ENCODE data around the gene ATP11A. TPM values are rescaled to one million over a fixed set of nuclear protein-coding genes. Genes with fewer than 3 reads are reported as not detected.
"Not testable (repeated sequence)": the region's sequence is repeated elsewhere in the genome, so short reads cannot be mapped to it uniquely, and the experiment has no call there.

ATP11A gene
- polyA plus RNA-seq, 3 donors: 38.4 to 87.7 (median 43.9) TPM

DNA sequence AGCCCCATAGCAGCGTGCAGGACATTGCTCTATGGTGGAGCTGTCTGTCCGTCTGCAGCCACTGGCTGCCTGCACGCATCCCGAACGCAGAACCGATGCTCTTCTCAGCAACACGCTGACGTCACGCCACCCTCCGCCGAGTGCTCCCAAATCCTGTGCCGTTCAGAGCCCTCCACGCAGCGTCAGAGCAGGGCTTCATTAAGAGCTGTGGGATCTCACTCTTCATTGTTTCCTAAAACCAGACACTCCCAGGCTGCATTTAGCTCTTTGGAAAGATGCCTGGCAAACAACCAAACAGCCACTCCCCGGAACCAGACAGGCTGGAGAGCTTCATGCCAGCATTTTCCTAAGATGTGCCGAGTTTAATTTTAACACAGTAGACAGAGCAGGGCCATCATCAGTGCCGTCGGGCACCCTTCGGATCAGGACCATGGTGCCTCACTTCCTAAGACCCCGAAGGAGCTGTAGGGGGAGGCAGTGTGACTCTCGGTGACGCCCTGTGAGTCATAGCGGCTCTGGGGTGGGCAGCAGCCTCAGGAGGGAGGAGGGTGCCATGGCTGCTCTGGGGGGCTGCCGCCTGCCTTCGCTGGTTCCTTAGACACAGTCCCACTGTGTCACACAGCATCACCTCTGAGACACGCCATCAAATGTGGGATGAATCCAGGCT lies 147.7 kb downstream of the ATP11A start:
- no peak for DNase-seq (ENCODE audit: extremely low read depth in 1 of 11, low read depth in 9 of 11, low spot score in 4 of 11)

DNA sequence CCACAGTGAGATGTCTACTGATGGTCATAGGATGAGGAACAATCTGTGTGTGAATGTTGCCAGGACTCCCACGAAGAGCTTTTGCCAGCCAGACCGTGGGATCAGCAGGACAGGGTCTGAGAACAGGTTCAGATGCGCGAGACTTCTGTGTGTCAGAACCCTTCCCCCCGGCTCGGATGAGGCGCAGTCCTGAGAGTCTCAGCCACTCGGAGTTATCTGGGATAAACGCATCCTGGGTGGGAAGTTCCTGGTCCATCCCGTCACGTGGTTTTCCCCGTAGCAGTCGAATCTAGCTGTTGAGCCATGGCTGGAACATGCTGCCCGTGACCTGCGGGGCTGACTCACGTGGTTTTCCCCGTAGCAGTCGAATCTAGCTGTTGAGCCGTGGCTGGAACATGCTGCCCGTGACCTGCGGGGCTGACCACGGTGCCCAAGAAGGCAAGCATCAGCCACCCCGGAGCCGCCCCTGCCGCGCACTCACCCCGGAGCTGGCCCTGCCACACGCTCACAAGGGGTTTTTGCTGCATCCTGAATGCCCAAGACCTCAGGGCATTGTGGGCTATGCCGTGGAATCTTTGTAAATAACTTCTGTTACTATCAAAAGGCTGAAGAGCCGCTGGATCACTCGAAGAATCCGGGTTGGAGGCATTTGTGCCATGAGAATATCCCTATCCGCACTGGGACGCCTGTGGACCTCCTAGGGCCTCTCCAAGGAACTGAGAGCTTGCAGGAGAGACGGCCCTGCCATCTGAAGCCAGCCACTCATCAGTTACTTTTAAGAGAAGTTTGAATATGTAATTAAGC lies 148.4 kb downstream of the ATP11A start:
- DNase-seq (ENCODE audit: extremely low read depth in 1 of 11, low read depth in 9 of 11, low spot score in 4 of 11): no peak

DNA sequence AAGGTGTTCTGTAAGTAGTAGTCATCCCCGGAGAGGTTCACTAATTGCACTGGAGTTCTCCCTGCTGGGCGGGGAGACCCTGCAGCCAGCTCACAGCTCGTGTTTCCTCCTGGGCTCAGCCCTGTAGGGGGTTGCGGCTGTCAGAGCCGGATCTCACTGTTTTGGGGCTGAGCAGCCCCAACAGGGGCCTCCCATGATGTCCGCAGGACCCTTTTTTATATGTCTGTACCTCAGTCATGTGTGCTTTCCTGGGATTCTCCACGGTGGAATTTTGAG lies 148.9 kb downstream of the ATP11A start:
- DNase-seq (ENCODE audit: extremely low read depth in 1 of 11, low read depth in 9 of 11, low spot score in 4 of 11): no peak

DNA sequence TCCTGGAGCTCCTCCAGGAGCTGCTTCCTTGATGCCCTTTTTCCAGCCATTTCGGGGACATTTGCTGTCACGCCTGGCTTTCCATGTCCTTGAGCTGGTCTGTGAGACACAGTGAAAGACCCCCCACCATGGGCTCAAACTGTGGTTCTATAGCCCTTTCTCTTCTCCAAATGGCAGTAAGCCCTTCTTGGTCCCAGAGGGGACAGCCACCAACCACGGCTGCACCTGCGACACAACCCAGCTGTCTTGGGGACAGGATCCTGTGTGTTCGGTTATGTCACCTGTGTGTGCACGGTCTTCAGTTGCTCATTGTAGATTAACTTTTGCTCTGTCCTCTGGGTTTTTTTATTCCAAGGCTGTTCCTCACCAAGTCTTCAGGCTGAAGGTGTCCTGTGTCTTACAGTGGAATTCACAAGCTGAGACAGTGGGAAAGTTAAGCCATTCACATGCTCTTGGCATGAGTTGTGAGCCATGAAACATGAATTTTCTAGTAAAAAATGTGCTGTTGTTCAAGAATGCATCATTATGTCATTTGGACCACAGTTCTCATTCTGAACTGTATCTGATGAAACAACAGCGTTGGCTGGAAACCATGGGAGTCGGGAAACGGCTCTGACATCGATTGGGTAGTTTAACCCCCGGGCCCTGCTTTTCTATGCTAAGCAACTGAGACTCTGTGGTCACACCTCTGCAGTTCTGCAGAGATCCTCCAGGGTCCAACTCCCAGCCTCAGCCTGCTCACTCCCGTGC lies 149.7 kb downstream of the ATP11A start:
- DNase-seq (ENCODE audit: extremely low read depth in 1 of 11, low read depth in 9 of 11, low spot score in 4 of 11): no peak

DNA sequence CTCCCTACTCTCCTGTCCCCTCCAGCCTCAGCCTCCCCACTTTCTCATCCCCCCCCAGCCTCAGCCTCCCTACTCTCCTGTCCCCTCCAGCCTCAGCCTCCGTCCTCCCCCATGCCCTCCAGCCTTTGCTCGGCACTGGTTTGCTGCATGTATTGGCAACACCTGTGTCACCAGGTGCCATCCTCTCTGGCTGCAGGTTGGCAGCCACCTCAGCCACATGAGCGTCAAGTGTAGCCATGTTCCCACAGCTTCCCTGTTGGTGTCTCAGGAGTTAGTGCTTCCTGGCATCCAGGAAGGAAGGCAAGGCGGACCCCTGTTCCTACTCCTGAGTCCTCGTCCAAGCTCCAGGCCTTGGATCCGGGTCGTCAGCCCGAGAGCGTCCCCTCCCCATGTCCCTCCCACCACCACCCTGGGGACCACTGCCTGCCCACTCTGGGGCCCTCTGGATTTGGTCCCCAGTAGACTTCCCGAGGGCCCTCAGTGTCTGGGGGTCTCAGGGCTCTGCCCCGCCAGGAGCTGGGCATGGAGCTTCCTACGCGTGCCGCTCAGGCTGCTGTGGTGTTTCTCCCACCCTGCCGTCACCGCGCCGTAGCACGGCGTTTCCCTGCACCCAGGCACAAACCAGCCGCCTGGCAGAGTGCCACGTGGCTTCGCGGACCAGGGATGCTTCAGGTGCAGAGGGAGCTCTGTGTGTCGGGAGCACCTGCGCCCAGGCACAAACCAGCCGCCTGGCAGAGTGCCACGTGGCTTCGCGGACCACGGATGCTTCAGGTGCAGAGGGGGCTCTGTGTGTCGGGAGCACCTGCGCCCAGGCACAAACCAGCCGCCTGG lies 150.8 kb downstream of the ATP11A start:
- no peak for DNase-seq (ENCODE audit: extremely low read depth in 1 of 11, low read depth in 9 of 11, low spot score in 4 of 11)

DNA sequence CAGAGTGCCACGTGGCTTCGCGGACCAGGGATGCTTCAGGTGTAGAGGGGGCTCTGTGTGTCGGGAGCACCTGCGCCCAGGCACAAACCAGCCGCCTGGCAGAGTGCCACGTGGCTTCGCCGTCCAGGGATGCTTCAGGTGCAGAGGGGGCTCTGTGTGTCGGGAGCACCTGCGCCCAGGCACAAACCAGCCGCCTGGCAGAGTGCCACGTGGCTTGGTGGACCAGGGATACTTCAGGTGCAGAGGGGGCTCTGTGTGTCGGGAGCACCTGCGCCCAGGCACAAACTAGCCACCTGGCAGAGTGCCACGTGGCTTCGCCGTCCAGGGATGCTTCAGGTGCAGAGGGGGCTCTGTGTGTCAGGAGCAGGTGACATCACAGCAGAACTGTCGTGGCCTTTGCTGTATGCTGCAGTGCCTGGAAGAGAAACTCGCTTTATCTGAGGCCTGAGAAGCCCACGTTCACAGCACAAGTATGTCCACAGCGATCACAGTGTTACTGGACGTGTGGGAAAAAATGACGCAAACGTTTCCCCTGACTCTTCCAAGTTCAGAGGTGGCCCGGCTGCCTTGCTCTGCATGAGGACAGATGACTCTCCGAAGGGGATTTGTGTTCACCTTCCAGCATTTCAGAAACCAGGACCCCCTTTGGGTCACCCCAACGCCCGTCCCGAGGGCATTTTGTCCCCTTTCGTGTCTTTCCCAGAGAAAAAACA lies 151.6 kb downstream of the ATP11A start:
- not testable (repeated sequence) for DNase-seq (ENCODE audit: extremely low read depth in 1 of 11, low read depth in 9 of 11, low spot score in 4 of 11)

DNA sequence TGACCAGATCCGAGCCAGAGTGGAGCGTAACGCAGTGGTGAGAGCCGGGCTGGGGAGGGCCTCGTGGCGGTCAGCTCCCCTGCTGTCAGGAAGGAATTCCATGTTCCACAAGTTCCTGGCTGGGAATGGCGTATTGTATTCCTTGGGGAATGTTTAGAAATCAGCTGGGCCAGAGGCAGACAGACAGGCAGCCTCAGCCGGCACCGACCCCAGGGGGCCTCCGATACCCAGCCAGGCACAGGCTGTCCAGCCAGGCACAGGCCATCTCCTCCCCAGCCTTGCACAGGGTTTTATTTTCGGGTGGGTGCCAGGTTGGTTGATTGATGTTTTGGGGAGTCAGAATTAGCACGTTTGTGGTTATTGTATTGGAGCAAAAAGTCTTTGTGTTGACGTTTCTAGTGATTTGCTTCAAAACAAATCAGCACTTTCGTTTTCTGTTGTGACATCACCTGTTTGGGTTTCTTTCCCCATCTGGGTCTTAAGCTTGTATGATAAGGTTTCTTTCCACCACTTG lies 152.6 kb downstream of the ATP11A start:
- peak in 1 of 11 donors; percentile 7 for DNase-seq (ENCODE audit: extremely low read depth in 1 of 11, low read depth in 9 of 11, low spot score in 4 of 11)

DNA sequence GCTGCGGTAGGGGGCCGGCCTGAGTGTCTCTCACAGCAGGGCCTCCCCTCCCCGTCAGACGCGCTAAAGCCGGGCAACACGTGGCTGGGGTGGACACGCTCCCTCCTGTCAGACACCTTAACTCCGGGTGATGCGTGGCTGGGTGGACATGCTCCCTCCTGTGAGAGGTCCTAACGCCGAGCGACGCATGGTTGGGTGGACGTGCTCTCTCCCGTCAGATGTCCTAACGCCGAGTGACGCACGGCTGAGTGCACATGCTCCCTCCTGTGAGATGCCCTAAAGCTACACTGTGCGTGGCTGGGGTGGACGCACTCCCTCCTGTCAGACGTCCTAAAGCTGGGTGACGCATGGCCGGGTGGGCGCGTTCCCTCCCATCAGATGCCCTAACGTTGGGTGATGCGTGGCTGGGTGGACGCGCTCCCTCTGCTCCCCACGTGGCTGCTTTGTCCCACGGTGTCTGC lies 153.1 kb downstream of the ATP11A start:
- DNase-seq (ENCODE audit: extremely low read depth in 1 of 11, low read depth in 9 of 11, low spot score in 4 of 11): peak in 1 of 11 donors; percentile 6

DNA sequence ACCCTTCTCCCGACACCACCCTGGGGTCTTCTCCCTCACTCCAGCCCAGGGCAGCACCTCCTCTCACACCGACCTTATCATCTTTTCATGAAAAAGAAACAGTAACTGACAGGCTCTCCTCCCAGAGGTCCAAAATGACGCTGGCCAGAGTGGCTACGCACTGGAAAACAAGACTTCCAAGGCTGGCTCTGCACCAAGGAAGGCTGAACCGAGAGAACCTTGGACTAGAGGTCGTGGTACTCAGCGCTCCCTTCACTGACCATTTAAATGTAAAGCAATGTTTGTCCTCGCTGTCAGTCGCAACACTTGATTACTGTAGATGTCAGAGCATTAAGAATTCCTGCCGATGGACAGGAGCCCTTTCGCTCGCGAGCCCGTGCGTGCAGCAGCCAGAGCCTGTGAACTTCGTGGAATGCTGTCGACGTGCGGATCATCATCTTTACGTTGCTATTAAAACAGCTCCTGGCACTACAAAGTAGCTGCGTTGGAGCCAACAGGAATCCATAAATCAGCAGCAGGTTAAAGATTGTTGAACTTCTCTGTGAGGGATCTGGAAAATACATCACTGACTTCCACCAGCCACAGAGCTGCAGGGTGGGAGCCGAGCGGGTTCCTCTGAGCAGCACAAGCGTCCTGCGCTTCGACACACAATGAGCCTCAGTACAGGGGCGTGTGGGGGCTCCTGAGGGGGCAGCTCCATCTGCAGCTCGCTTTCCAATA lies 153.7 kb downstream of the ATP11A start:
- peak in 4 of 11 donors; percentile 16 to 46 (median 29) for DNase-seq (ENCODE audit: extremely low read depth in 1 of 11, low read depth in 9 of 11, low spot score in 4 of 11)

DNA sequence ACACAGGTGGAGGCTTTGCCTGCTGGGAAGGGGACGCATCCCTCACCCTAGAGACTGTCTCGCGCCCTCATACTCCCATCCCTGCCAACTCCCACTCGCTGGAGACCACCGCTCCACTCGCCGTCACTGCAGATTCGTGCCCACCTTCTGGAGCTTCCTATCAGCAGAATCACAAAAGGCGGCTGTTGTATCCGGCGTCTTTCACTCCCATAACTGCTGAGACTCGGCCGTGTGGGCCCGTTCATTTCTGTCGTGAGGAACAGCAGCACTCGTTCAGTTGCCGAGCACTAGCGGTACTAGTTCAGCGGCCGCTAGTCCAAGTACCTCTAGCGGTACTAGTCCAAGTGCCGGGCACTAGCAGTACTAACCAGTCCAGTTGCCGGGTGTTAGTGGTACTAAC lies 154.6 kb downstream of the ATP11A start:
- no peak for DNase-seq (ENCODE audit: extremely low read depth in 1 of 11, low read depth in 9 of 11, low spot score in 4 of 11)

DNA sequence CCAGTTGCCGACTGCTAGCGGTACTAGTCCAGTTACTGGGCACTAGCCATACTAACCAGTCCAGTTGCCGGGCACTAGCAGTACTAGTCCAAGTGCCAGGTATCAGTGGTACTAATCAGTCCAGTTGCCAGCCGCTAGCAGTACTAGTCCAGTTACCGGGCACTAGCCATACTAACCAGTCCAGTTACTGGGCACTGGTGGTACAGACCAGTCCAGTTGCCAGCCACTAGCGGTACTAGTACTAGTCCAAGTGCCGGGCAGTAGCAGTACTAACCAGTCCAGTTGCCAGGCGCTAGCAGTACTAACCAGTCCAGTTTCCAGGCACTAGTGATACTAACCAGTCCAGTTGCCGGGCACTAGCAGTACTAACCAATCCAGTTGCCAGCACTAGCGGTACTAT lies 155.0 kb downstream of the ATP11A start:
- DNase-seq (ENCODE audit: extremely low read depth in 1 of 11, low read depth in 9 of 11, low spot score in 4 of 11): no peak

DNA sequence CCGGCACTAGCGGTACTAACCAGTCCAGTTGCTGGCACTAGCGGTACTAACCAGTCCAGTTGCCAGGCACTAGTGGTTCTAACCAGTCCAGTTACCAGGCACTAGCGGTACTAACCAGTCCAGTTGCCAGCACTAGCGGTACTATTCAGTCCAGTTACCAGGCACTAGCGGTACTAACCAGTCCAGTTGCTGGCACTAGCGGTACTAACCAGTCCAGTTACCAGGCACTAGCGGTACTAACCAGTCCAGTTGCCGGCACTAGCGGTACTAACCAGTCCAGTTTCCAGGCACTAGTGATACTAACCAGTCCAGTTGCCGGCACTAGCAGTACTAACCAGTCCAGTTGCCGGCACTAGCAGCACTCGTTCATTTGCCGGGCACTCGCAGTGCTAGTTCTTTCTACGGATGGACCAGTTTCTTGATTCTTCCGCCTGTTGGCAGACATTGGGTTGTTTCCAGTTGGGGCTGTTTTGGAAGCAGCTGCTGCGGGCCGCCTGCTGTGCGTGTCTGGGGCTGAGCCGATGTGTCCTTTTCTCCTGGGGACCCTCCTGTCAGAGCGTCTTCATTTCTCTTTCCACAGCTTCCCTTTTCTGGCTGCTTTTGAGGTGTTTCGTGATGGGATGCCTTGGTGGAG lies 155.8 kb downstream of the ATP11A start:
- no peak for DNase-seq (ENCODE audit: extremely low read depth in 1 of 11, low read depth in 9 of 11, low spot score in 4 of 11)

DNA sequence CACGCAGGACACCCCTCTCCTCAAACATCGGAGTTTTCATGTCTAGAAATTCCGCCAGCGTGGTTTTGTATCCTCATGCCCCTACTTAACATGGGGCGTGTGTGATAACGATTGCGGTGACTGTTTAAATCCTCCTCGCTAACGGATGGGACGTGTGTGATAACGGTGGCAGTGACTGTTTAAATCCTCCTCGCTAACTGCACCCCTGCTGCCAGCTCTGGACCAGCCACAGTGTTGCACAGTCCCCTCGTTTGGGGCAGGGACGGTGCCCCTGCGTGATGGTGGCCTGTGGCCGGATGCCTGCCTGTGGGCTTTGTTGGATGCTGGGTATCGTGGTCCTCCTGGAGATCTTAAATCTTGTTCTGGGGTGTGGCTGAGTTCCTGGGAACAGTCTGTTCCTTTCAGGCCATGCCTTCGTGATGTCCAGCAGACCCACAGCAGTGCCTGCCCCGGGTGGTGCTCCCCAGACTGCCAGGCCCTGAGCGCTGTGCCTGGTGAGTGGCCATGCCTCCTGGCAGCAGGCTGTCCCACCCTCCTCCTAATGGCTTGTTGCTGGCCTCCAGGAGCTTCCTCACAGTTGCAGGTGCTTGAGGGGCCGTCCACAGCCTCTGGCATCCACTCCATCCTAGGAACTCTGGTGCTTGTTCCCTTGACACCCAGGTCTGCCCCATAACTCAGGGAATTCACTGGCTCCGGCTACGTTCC lies 156.7 kb downstream of the ATP11A start:
- DNase-seq (ENCODE audit: extremely low read depth in 1 of 11, low read depth in 9 of 11, low spot score in 4 of 11): no peak

DNA sequence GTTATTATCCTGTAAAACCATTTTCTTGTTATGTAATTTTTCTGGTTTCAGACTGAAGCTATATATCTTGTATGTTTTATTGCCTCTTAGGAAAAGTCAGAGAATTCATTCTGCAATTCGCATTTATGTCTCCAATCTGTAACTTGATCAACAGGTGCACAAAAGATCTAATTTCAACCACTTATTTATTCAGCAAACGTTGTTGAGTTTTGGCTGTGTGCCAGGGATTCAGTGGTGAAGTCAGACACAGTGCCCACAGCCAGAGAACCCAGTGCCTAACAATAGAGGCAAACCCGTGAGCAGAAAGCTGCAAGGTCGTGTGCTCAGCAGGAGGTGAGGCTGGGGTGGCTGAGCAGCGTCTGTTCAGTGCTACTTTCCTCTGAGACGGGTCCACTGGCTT lies 159.7 kb downstream of the ATP11A start:
- DNase-seq (ENCODE audit: extremely low read depth in 1 of 11, low read depth in 9 of 11, low spot score in 4 of 11): peak in 1 of 11 donors; percentile 20

DNA sequence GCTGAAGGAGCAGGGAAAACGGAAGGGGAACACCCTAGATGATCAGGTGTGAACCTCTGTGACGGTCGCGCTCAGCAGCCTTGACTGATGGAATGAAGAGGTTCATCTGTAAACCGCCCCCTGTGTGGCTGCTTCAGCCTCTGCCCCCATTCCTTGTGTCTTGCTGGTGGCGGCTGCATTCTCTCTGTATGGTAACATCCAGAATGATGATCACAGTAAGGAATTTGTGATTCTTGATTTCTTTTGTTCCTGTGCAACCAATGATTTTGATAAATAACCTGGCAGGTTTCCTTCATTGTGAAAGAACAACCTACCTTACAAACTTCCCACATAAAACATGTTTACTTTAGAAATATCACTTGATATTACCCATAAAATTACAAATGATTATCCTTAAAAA lies 160.4 kb downstream of the ATP11A start:
- no peak for DNase-seq (ENCODE audit: extremely low read depth in 1 of 11, low read depth in 9 of 11, low spot score in 4 of 11)

DNA sequence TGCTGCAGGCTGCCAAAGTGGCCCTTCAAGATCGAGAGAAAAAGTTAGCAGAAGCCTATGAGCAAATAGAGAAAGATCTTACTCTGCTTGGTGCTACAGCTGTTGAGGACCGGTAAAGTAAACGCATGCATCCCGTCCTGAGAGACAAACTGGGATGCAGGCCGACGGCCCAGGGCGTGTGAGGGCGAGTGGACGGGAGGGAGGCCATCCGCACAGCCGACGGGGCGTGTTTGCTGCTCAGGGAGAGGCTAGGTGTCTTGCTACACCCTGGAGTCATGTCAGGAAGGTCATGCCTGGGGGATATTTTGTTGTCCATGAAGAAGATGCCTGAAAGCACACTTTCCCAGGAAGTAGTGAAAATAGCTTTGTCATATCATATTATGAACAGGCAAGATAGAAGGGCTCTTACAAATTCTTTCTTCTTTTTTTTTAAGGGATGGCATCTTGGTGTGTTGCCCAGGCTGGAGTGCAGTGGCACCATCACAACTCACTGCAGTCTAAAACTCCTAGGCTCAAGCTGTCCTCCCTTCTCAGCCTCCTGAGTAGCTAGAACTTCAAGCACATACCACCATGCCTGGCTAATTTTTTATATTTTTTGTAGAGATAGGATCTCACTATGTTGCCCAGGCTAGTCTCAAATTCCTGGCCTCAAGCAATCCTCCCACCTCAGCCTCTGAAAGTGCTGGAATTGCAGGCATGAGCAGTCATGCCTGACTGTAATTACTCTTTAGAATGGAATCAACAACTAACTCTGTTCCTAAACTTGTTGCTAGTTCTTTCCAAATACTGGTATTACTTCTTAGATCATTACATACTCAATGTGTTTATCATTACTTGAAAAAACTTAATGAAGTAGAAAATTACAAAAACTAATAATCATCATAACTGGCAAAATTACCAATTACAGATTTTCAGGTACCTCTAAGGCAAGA lies 161.5 kb downstream of the ATP11A start:
- DNase-seq (ENCODE audit: extremely low read depth in 1 of 11, low read depth in 9 of 11, low spot score in 4 of 11): no peak

Data from renal cortex interstitium (tissue), 11 donors.